Mesothelial cell of epicardium (in vitro differentiated cells): ENCODE measurements around the gene OR51M1. TPM values are rescaled to one million over a fixed set of nuclear protein-coding genes. Genes with fewer than 3 reads are reported as not detected.
"Not testable (repeated sequence)": the region's sequence is repeated elsewhere in the genome, so short reads cannot be mapped to it uniquely, and the experiment has no call there.

Experiments used
- DNase-seq, 2 experiments: peaks; one replicate each; pipeline ENCODE4 v3.0.0; 2021; ENCODE audit warnings: low spot score in 2 of 2; ENCODE audit not compliant: unreplicated experiment in 2 of 2
- H3K27ac Mint-ChIP-seq: 2 replicates; pipeline ENCODE4 v1.8.0; 2021; ENCODE audit warnings: mixed read lengths
- H3K27me3 Mint-ChIP-seq: 2 replicates; pipeline ENCODE4 v1.8.0; 2021; ENCODE audit warnings: low read depth, mixed read lengths
- H3K36me3 Mint-ChIP-seq: 2 replicates; pipeline ENCODE4 v1.8.0; 2021; ENCODE audit warnings: mixed read lengths
- H3K4me1 Mint-ChIP-seq: 2 replicates; pipeline ENCODE4 v1.8.0; 2021; ENCODE audit warnings: mixed read lengths
- H3K4me3 Mint-ChIP-seq: 2 replicates; pipeline ENCODE4 v1.8.0; 2021; ENCODE audit warnings: mild to moderate bottlenecking, moderate library complexity, mixed read lengths
- H3K9me3 Mint-ChIP-seq: 2 replicates; pipeline ENCODE4 v1.8.0; 2021; ENCODE audit warnings: mixed read lengths
- total RNA-seq: library from RNA; stranded (reverse); gene quantifications from 3 replicates; pipeline ENCODE4 v1.2.1, GENCODE V29; 2021
- TF ChIP-seq, protein P1 (sequence below): fragments of 200-600 bp; sonication (generic); IDR thresholded peaks from one replicate; pipeline ENCODE4 v1.5.0; 2021; ENCODE audit warnings: antibody characterized with exemption; ENCODE audit not compliant: unreplicated experiment

OR51M1 gene
- not detected in 3 replicates for total RNA-seq

- Mint-ChIP-seq H3K27ac (no peak within 1 kb of the TSS), H3K36me3 (no peaks in the 10 kb centered on the region), H3K4me1 (no peaks in the 10 kb centered on the region), H3K27me3 (peaks cover 2% of the 10 kb centered on the region), H3K4me3 (no peak within 1 kb of the TSS), H3K9me3 (no peaks in the 10 kb centered on the region)
- no peak for DNase-seq
- TF ChIP-seq, protein P1, sequence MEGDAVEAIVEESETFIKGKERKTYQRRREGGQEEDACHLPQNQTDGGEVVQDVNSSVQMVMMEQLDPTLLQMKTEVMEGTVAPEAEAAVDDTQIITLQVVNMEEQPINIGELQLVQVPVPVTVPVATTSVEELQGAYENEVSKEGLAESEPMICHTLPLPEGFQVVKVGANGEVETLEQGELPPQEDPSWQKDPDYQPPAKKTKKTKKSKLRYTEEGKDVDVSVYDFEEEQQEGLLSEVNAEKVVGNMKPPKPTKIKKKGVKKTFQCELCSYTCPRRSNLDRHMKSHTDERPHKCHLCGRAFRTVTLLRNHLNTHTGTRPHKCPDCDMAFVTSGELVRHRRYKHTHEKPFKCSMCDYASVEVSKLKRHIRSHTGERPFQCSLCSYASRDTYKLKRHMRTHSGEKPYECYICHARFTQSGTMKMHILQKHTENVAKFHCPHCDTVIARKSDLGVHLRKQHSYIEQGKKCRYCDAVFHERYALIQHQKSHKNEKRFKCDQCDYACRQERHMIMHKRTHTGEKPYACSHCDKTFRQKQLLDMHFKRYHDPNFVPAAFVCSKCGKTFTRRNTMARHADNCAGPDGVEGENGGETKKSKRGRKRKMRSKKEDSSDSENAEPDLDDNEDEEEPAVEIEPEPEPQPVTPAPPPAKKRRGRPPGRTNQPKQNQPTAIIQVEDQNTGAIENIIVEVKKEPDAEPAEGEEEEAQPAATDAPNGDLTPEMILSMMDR: no peak
Observed at GRCh38 chr11:5383576-5383975, at the start of gene OR51M1. TSS of gene OR51M1 (plus strand) at chr11:5383812. CDS start at chr11:5389399, 5,587 bp downstream.

- no peaks in the 10 kb centered on the region for H3K9me3 Mint-ChIP-seq
- peaks cover 2% of the 10 kb centered on the region for H3K27me3 Mint-ChIP-seq
- H3K4me3 Mint-ChIP-seq: no peak overlapping the region
- H3K36me3 Mint-ChIP-seq: no peaks in the 10 kb centered on the region
- TF ChIP-seq, protein P1: no peak
- H3K4me1 Mint-ChIP-seq: no peaks in the 10 kb centered on the region
- H3K27ac Mint-ChIP-seq: no peak overlapping the region
- DNase-seq: no peak
Observed at GRCh38 chr11:5335170-5335569, 48.4 kb upstream of the OR51M1 start.

GRCh38 chr11:5336331-5336730 is 47.3 kb upstream of the OR51M1 start:
- Mint-ChIP-seq H3K9me3 (no peaks in the 10 kb centered on the region), H3K4me1 (no peaks in the 10 kb centered on the region), H3K4me3 (no peak overlapping the region), H3K36me3 (no peaks in the 10 kb centered on the region), H3K27ac (no peak overlapping the region), H3K27me3 (peaks cover 2% of the 10 kb centered on the region)
- DNase-seq: no peak
- TF ChIP-seq, protein P1: no peak

GRCh38 chr11:5337253-5337652 is 46.4 kb upstream of the OR51M1 start:
- not testable (repeated sequence) for H3K27me3 Mint-ChIP-seq, H3K4me1 Mint-ChIP-seq, H3K9me3 Mint-ChIP-seq, H3K27ac Mint-ChIP-seq, H3K36me3 Mint-ChIP-seq, H3K4me3 Mint-ChIP-seq, DNase-seq

GRCh38 chr11:5339771-5340322 is 43.8 kb upstream of the OR51M1 start:
- DNase-seq: no peak

More at GRCh38 chr11:5339771-5340322, 43.8 kb upstream of the OR51M1 start:
- H3K36me3 Mint-ChIP-seq: no peaks in the 10 kb centered on the region
- no peak overlapping the region for H3K27ac Mint-ChIP-seq
- no peaks in the 10 kb centered on the region for H3K9me3 Mint-ChIP-seq
- H3K4me3 Mint-ChIP-seq: no peak overlapping the region
- no peaks in the 10 kb centered on the region for H3K4me1 Mint-ChIP-seq
- peaks cover 2% of the 10 kb centered on the region for H3K27me3 Mint-ChIP-seq
- TF ChIP-seq, protein P1: no peak
